ENCODE results near the gene TBC1D22A.

GRCh38 chr22:46725096-46725495 is 37.4 kb upstream of the TBC1D22A start:
- TF ChIP-seq ATF7 (IDR thresholded peaks at IDR 0.05; ENCODE audit: low read depth) (no peak), IRF3 (IDR thresholded peaks at IDR 0.05) (no peak), EZH2 (IDR thresholded peaks at IDR 0.05; ENCODE audit: borderline replicate concordance, control insufficient read depth, low read depth, low read length) (no peak), CHD2 (IDR thresholded peaks at IDR 0.05; ENCODE audit: borderline replicate concordance, low read depth, low read length) (no peak), CTCF (IDR thresholded peaks at IDR 0.05 in 2 of 3, conservative IDR thresholded peaks at IDR 0.05 in 1 of 3; ENCODE audit: control insufficient read depth in 2 of 3, extremely low read depth in 1 of 3, insufficient read depth in 1 of 3, low read depth in 3 of 3, low read length in 3 of 3) (no peak), HDAC6 (IDR thresholded peaks at IDR 0.05; ENCODE audit: unreplicated experiment) (no peak)

Data from GM12878 (cell line).